HG03196 (cell line): ENCODE measurements around the gene KCNG1.

ENCODE experiments used
- ATAC-seq: cut with Tn5 transposase; IDR thresholded peaks from one replicate; pipeline ENCODE4 v1.9.1; 2021; ENCODE audit not compliant: unreplicated experiment

The KCNG1 gene

DNA sequence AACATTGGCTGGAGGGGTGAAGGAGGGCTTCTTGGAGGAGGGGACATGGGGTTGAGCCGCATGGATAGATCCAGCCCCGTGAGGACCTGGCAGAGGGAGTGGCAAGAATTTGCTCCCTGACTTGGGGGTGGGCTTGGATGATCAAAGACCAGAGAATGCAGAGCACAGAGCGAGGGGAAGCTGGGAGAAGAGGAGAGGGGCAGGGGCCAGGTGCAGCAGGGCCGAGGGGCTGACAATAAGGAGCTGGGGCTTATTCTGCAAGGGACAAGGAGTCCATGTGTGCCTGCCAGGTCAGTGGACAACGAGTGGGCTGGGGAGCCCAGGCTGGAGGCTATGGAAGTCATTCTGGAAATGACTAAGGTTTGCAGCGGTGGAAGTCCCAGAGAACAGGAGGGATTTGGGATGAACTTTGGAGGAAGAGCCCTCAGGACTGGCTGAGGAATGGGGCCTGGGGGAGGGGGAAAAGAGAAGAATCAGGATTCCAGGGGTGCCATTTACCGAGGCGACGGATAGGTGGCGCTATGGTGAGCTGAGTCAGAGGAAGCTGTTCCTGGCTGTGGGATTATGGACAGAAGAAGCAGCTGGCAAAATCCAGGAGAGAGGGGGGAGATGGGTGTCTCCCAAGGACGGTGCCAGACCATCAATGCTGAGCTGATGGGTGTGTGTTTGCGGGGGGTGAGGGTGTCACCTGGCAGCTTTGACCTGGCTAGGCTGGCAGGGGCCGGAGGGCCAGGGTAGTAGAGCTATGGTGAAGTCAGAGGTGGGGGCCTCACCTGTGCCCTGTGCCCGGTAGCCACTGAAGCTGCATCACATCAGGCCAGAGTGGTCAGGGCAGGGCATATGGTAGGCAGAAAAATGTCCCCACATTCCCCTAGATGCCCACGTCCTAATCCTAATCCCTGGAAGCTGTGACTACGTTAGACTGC, 7.8 kb downstream of the KCNG1 start:
- ATAC-seq = no peak

DNA sequence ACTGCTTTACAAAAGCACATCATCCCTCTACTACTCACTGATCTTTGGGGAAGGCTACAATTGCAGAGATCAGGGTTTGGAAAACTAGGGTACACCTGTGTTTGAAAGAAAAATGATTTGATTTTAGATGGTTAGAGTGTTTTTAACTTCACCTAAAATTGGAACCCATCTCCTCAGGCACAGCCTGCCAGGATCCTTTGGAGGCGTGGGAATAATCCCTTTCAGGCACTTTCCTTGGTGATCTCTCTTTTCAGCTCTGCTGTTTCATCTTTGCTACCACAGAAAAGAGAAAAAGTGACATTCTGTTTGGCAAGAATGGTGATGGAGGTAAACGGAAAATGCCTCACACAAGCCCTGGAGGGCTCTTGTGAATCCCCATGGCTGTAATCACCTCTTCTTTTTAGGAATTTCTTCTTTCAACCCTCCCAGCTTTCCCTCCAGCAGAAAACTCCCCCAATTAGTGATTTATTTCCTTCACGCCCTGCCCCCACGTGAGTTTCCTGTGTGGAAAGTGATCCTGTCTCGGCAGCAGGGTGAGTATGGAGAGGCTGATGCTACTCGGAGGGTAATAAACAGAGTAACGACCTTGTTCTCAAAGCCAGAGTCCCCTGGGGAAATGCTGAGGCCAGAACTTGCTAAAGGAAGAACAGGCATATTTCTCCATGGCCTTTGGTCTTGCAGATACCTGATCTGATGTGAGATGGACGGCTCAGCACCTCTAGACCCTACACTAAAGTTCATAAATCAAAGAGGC, 9.2 kb downstream of the KCNG1 start:
- no peak for ATAC-seq

DNA sequence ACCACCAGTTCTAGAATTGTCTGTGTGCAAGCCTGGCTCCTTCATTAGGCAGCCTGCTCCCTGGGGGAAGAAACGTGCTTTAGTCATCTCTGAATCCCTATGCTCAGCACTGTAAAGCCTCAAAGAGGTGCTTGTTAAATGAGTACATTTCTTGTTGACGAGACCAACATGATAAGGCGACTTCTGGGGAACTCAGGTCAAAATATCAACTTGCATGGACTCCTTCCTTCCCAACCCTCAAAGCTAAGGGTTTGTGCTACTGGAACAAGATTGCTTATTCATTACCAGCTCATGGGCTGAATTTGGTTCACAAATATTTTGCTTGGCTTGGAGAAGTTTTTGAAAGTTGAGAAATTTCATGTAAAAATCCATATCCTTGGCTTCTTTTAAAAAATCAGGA, 10.6 kb downstream of the KCNG1 start:
- ATAC-seq = no peak

DNA sequence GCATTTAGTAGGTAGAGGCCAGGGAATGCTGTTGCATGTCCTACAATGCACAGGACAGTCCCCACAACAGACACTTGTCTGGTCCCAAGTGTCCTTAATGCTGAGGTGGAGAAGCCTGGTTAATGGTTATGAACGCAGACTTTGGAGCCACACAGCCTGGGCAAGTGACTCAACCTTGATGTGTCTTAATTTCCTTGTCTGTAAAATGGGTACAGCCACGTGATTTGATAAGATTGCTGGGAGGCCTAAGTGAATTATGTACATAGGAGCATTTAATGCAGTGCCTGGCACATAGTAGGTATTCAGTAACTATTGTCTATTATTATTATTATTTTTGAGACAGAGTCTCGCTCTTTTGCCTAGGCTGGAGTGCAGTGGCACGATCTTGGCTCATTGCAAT, 11.4 kb downstream of the KCNG1 start:
- no peak for ATAC-seq

DNA sequence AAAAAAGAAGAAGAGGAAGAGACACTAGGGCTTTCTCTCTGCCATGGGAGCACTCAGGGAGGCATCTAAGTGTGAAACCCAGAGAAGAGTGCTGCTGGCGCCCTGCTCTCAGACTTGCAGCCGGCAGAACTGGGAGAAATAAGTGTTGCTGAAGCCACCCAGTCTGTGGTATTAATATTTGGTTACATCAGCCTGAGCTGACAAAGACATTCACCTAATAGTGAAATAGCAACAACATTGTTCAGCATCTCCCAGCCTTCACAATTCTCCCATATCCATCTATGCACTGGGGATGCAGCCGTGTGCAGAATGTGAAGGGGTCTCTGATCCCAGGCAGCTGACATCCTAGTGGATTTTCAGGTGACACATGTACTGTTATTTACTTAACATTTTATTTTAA, 12.0 kb downstream of the KCNG1 start:
- ATAC-seq = no peak

DNA sequence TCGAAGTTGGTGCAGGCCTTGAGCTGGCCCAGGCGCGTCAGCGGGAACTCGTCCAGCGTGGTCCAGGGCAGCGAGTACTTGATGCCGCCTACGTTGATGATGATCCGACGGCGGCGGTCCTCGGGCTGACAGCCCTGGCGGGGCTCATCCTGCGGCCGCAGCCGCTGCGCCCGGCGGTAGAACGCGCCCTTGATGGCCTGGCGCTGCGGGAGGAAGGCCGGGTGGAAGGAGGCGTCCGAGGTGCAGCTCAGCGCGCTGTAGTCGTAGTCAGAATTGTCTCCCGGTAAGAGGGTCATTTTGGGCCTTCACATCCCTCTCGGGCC, 12.9 kb downstream of the KCNG1 start:
- ATAC-seq = no peak

DNA sequence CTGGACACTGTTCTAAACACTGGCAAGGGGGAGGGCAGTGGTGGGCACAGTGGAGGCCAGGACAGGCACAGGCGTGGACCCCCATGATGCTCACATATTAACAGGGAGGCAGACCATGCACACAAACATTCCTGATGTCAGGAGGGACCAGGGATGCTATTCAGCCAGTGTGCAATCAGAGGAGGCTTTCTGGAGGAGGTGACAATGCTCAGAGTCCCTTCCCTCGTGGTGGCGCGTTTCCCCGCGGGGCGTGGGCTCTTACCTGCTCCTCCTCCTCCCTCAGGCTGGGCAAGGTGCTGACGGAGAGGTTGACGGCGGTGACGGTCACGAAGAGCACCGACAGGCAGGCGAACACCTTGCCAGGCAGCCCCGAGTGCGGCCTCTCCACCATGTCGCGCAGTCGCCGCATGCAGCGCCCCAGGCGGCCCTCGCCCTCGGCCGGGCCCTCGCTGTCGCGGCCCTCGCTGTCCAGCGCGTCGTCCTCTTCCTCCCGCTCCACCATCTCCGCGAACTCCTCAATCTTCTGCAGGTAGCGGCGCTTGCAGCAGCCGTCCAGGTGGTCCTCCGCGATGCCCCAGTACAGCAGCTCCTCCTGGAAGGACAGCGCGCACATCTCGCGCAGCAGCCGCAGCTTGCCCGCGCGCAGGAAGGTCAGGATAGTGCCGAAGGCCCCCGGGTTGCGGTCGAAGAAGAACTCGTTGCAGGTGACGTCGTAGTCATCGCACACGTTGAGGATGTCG, 13.4 kb downstream of the KCNG1 start:
- no peak for ATAC-seq

DNA sequence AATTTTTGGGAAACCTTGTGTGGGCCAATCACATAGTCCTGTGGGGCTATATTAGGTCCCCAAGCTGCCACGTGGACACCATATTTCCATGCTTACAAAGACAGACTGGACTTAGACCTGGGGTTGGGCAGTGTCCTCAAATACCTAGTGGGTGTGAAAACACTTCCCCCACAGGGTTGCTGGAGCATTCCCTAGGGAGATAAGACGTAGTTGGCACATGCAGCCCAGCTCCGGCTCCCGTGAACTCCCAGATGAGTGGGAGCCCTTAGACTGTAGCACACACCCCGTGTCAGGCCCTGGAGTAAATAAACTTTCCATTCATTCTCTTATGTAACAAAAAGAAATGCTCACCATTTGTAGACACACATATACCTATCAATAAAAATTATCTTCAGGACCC, 14.2 kb downstream of the KCNG1 start:
- ATAC-seq = no peak

DNA sequence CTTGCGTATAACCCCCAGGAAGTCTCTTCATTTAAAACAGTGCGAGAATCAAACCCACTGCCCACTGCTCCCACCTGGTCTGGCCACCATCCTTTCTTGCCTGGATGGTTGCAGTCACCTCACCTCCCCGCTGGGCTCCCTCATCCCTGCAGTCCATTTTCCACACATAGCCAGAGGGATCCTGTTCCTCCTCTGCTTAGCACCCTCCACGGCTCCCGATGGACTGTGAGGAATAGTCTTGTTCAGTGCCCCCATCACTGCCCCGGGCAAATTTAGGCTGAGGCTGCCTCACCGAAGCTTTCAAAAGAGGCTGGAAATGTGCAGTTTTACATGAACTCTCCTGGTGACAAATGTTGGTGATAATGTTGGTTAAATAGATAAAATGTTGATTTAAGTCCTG, 17.7 kb downstream of the KCNG1 start:
- no peak for ATAC-seq

DNA sequence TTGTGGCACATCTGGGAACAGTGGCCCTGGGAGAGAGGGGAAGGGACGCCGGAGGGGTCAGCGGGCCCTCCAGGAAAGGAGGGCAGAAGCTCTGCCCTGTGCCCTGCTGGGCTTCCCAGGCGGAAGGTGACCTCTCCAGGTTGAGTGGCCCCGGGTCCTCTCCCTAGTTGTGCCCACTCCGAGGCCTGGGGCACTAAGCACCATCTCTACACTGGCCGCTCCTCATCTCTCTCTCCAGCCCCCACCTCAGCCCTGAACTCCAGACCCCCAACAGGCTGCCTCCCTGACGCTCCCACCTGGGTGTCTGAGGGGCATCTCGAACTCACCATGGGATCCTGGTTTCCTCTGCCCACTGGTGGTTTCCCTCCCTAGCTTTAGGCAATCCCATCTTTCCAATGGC, 18.1 kb downstream of the KCNG1 start:
- no peak for ATAC-seq

DNA sequence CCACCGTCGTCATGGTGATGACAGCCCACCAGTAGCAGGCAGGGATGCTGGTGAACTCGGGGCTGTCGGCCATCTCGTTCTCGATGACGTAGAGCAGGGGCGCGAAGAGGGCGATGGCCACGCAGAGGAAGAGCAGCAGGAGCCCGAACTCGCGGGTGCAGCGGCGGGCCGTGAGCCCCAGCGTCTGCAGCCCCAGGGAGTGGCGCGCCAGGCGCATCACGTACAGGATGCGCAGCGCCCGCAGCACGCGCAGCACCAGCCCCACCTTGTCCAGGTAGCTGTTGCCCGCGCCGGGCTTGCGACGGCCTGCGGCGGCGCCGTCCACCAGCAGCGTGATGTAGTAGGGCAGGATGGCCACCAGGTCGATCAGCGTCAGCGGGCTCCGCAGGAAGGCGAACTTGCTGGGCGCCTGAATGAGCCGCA, 18.6 kb downstream of the KCNG1 start:
- no peak for ATAC-seq

DNA sequence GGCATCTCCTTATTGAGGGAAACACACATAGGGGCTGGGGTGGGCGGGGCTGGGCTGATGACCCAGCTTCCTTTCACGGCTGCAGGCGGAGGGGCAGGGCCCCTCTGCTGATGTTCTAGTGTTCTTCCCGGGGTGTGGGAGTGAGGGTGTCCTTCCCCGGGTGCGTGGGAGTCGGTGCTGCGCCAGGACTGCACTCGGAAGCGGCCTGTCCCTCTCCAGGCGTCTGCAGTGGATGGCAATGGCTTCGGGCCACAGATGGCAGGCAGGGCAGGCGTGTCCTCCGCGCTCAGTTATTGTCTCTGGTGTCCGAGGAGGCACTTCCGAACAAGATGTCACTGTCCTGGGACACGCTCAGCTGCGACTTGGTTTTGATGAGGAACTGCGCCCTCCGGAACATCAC, 19.2 kb downstream of the KCNG1 start:
- ATAC-seq = no peak

DNA sequence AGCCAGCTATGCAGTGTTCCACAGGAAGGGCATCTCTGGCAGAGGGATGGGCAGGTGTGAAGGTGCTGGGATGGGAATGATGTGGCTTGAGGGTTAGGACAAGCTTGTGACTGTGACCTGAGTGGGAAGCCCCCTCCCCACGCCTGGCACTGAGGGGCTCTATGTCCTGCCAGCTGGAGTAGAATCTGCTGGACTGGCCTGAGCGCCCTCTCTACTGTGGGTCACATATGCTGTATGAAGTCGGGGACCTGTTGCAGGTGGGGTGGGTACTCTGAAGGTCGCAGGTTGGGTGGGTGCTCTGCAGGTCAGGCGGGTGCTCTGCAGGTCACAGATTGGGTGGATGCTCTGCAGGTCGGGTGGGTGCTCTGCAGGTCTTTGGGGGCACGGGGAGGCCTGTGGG, 20.3 kb downstream of the KCNG1 start:
- ATAC-seq = no peak

DNA sequence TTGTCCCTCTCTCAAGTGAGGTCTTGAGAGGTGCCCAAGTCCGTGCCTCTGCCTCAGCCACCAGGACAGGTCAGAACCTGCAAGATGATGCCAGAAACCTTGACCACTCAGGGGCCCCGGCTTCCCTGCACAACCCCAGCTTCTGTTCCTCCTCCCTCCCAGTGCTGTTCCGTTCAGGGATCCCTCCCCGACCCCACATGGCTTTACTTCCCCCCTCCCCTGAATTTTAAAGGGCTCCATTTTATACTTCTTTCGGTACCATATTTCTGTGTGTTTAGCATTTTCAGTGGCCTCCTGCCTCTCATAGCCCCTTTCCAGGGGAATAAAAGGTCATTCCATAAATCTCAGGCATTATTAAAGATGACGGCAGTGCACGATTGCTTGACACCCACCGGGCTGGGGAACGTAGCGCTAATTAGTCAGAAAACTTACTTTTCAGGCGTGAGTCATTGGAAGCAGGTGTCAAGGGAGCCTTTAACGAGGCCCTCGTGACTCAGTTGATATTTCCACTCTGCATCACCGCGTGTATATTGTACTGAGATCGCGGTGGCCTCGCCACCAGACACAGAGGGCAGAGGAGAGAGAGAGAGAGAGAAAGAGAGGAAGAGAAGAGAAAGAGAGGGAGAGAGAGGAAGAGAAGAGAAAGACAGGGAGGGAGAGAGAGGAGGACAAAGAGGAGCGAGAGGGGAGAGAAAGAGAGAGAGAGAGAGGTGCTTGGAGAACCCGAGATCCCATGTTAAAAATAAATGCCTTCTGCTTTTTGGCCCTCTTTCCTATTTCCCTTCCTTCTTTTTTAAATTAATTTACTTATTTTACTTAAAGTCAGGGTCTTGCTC, 21.3 kb downstream of the KCNG1 start:
- ATAC-seq = no peak

DNA sequence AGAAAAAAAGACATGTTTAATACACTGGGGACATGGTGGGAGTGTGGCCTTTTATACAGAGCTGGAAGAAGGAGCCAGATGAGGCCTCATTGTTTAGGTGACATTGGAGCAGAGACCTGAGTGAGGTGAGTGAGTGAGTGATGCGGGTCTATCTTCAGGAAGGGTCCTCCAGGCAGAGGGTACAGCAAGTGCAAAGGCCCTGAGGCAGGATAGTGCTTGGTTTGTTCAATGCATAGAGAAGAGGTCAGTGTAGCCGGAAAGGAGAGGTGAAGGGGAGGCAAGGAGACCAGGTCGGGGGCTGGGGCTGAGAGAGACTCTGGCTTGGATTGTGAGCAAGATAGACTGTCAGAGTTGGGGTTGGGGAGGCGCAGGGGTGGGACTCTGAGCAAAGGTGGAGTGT, 23.6 kb downstream of the KCNG1 start:
- ATAC-seq = no peak

DNA sequence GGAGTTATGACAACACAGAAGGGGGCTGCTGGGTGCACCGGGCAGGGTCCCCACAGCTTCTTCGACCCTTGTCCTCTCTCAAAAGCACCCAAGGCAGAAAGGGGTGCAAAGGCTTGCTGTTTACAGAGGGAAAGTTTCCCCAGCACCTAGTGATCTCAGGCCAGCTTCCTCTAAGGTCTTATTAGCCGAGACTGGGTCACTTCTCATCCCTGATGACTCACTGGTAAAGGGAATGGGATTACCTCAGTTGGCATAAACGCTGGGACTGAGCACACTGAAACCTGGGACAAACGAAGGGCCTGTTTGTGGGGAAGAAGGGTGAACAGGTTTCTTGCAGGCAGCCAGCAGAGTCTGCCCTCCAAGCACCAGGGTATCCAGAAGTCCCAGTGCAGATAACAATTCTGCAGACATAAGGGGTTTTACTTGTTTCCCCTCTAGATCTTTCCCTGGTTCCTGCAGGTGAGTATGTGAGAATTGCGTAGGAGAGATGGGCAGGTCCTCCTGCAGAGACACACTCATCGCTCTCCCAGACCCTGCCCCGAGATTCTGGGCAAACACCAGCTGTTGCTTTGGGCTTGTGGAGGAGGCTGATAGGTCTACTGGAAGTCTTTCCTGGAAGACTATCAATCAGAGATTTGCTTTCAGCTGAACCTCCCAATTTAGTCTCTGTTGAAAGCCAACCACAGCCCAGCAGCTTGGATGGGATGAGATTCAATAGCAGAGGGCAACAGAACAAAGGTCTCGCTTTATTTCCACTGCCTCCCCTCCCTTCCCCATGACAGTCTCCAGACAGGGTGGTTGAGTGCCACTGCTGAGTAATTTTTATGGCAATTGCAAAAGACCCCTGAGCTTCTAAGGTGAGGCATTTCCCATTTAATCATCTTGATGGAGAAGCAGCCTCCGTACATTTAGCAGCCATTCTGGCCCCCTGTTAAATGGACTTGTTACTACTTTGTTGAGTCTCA, 25.7 kb downstream of the KCNG1 start:
- ATAC-seq = no peak

DNA sequence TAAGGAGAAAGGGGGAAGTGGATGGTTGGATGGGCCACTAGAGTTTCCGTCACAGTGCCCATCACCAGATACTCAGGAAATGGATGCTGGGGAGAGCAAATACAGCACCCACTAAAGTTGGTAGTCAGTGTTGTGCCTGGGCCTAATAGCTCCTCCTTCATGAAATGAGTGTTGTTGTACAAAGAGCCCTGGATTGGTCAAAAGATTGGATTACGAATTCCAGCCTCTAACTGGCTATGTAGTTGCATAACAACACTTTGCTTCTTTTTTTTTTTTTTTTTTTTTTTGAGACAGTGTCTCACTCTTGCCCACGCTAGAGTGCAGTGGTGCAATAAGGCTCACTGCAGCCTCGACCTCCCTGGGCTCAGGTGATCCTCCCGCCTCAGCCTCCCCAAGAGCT, 27.4 kb downstream of the KCNG1 start:
- ATAC-seq = no peak

DNA sequence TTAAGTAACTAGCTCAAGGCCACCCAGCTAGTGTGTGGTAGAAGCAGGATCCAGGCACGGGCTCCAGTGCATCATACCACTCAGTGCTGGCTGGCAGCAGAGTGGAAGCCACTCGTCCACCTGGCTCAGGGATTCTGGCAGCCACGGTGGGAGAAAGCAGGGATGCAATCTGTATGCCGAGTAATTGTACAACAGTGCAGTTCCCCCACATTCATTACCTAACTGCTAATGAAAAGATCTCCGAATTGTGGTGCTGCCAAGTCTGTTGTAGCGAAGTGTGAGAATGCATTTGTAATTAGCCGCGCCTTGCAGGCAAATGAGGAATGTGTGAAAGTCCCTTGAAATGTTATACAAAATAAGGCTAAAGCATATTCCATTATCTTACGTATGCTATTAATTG, 29.0 kb downstream of the KCNG1 start:
- no peak for ATAC-seq

DNA sequence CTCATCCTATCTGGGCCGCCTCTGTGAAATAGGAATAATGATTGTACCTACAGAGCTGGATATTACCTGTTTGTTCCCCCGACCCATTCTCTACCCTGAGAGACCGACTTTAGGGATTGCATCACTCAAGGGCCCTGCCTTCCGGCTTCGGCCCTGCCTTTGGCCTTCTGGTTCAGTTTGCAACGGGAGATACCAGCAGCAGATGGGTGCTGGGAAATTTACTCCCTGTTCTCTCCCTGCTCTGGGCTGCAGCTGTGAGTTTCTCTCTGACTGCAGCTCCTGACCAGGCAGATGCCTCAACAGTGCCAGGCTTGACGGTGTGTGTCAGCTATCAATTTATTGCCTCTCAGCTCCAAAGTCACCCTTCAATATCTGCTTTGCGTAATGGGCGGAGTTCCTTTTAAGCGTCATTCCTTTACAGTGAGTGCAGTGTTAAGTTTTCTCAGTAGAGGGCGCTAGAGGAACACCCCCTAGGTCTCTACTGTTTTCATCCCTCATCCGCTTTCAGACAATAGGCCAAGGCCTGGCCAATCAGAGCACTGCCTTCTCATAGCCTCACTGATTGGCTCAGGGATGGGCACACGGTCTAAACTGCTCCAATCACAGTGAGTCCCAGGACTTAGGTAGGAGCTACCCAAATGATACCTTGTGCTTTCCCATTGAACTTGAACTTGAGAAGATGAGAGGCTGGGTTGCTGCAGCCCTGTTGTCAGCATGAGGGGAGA, 30.0 kb downstream of the KCNG1 start:
- ATAC-seq = no peak
